ENCODE results near the gene OR2T34. TPM values are rescaled to one million over a fixed set of nuclear protein-coding genes. Genes with fewer than 3 reads are reported as not detected.

Gene OR2T34
- total and polyA plus RNA-seq, 4 donors: not detected

DNA sequence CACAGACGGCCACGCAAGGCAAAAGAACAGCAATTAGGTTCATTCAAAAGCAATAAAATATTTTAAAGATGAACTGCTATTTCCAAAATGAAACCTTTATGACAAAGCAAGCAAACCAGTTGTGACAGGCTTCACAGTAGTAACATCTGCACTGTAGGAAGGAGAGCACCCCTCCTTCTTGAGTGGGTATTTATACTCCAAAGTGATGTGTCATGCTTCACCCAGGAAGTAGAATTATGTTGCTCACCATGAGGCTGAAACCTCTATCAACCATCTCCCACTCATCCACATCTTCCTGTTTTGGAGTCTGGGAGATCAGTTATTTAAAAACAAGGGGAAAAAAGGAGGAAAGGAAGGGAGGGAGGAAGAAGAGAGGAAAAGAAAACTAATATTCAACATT lies 22.1 kb upstream of the OR2T34 start:
- H3K27me3 ChIP-seq (ENCODE audit: control insufficient read depth in 4 of 4, insufficient read depth in 4 of 4, low read length in 3 of 4): peaks cover 0 to 5% (median 0%) of the 10 kb centered on the region in 4 donors
- no peak overlapping the region for H3K9ac ChIP-seq (ENCODE audit: low read depth in 1 of 2, low read length in 2 of 2)
- DNase-seq (ENCODE audit: low spot score): no peak
- no peaks in the 10 kb centered on the region for H3K9me3 ChIP-seq (ENCODE audit: control insufficient read depth in 4 of 4, low read length in 3 of 4)
- no peaks in the 10 kb centered on the region for H3K4me1 ChIP-seq (ENCODE audit: control insufficient read depth in 4 of 4, insufficient read depth in 4 of 4, low read length in 3 of 4)
- H3K4me3 ChIP-seq (ENCODE audit: low read depth in 1 of 3, low read length in 3 of 3): no peak overlapping the region
- H3K36me3 ChIP-seq (ENCODE audit: control insufficient read depth in 4 of 4, insufficient read depth in 3 of 4, low read depth in 1 of 4, low read length in 3 of 4): no peaks in the 10 kb centered on the region
- TF ChIP-seq HNF4G (IDR thresholded peaks at IDR 0.05) (no peak), EGR1 (IDR thresholded peaks at IDR 0.05; ENCODE audit: low read depth in 2 of 2) (no peak), HNF4A (conservative IDR thresholded peaks at IDR 0.05) (no peak), RAD21 (IDR thresholded peaks at IDR 0.05) (no peak), SP1 (IDR thresholded peaks at IDR 0.05) (no peak), FOXA1 (IDR thresholded peaks at IDR 0.05) (no peak), TAF1 (conservative IDR thresholded peaks at IDR 0.05) (no peak)
- TF ChIP-seq, protein P1, sequence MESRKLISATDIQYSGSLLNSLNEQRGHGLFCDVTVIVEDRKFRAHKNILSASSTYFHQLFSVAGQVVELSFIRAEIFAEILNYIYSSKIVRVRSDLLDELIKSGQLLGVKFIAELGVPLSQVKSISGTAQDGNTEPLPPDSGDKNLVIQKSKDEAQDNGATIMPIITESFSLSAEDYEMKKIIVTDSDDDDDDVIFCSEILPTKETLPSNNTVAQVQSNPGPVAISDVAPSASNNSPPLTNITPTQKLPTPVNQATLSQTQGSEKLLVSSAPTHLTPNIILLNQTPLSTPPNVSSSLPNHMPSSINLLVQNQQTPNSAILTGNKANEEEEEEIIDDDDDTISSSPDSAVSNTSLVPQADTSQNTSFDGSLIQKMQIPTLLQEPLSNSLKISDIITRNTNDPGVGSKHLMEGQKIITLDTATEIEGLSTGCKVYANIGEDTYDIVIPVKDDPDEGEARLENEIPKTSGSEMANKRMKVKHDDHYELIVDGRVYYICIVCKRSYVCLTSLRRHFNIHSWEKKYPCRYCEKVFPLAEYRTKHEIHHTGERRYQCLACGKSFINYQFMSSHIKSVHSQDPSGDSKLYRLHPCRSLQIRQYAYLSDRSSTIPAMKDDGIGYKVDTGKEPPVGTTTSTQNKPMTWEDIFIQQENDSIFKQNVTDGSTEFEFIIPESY (IDR thresholded peaks at IDR 0.05): no peak
- TF ChIP-seq, protein P2, sequence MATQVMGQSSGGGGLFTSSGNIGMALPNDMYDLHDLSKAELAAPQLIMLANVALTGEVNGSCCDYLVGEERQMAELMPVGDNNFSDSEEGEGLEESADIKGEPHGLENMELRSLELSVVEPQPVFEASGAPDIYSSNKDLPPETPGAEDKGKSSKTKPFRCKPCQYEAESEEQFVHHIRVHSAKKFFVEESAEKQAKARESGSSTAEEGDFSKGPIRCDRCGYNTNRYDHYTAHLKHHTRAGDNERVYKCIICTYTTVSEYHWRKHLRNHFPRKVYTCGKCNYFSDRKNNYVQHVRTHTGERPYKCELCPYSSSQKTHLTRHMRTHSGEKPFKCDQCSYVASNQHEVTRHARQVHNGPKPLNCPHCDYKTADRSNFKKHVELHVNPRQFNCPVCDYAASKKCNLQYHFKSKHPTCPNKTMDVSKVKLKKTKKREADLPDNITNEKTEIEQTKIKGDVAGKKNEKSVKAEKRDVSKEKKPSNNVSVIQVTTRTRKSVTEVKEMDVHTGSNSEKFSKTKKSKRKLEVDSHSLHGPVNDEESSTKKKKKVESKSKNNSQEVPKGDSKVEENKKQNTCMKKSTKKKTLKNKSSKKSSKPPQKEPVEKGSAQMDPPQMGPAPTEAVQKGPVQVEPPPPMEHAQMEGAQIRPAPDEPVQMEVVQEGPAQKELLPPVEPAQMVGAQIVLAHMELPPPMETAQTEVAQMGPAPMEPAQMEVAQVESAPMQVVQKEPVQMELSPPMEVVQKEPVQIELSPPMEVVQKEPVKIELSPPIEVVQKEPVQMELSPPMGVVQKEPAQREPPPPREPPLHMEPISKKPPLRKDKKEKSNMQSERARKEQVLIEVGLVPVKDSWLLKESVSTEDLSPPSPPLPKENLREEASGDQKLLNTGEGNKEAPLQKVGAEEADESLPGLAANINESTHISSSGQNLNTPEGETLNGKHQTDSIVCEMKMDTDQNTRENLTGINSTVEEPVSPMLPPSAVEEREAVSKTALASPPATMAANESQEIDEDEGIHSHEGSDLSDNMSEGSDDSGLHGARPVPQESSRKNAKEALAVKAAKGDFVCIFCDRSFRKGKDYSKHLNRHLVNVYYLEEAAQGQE (IDR thresholded peaks at IDR 0.05): no peak
- TF ChIP-seq, protein P3, sequence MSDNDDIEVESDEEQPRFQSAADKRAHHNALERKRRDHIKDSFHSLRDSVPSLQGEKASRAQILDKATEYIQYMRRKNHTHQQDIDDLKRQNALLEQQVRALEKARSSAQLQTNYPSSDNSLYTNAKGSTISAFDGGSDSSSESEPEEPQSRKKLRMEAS (IDR thresholded peaks at IDR 0.05): no peak
- TF ChIP-seq, protein P4, sequence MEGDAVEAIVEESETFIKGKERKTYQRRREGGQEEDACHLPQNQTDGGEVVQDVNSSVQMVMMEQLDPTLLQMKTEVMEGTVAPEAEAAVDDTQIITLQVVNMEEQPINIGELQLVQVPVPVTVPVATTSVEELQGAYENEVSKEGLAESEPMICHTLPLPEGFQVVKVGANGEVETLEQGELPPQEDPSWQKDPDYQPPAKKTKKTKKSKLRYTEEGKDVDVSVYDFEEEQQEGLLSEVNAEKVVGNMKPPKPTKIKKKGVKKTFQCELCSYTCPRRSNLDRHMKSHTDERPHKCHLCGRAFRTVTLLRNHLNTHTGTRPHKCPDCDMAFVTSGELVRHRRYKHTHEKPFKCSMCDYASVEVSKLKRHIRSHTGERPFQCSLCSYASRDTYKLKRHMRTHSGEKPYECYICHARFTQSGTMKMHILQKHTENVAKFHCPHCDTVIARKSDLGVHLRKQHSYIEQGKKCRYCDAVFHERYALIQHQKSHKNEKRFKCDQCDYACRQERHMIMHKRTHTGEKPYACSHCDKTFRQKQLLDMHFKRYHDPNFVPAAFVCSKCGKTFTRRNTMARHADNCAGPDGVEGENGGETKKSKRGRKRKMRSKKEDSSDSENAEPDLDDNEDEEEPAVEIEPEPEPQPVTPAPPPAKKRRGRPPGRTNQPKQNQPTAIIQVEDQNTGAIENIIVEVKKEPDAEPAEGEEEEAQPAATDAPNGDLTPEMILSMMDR (IDR thresholded peaks at IDR 0.05; ENCODE audit: low read depth, low read length, missing input control): no peak
- WGBS: 64% methylated on average over 2 of the region's 2 CpGs
- H3K27ac ChIP-seq (ENCODE audit: low read depth in 1 of 2, low read length in 2 of 2): no peak overlapping the region

DNA sequence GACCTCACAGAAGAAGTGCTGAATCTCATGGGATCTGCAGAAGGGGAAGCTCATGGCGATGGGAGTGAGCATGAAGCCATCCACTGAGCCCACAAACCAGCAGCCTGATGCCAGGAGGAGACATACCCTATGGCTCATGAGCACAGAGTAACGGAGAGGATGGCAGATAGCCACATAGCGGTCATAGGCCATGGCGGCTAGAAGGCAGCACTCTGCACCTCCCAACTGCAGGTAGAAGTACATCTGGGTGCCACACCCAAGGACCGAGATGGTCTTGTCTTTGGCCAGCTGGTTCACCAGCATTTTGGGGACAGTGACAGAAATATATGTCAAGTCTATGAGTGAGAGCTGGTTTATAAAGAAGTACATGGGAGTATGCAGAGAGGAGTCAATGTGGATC lies 18.7 kb upstream of the OR2T34 start:
- Histone ChIP-seq H3K9me3 (ENCODE audit: control insufficient read depth in 4 of 4, low read length in 3 of 4) (no peaks in the 10 kb centered on the region), H3K27ac (ENCODE audit: low read depth in 1 of 2, low read length in 2 of 2) (no peak overlapping the region), H3K36me3 (ENCODE audit: control insufficient read depth in 4 of 4, insufficient read depth in 3 of 4, low read depth in 1 of 4, low read length in 3 of 4) (no peaks in the 10 kb centered on the region), H3K27me3 (ENCODE audit: control insufficient read depth in 4 of 4, insufficient read depth in 4 of 4, low read length in 3 of 4) (peaks cover 0 to 5% (median 0%) of the 10 kb centered on the region in 4 donors), H3K4me1 (ENCODE audit: control insufficient read depth in 4 of 4, insufficient read depth in 4 of 4, low read length in 3 of 4) (no peaks in the 10 kb centered on the region), H3K9ac (ENCODE audit: low read depth in 1 of 2, low read length in 2 of 2) (no peak overlapping the region), H3K4me3 (ENCODE audit: low read depth in 1 of 3, low read length in 3 of 3) (no peak overlapping the region)
- no peak for DNase-seq (ENCODE audit: low spot score)
- 74% methylated on average over 5 of the region's 5 CpGs for WGBS
- TF ChIP-seq TAF1 (conservative IDR thresholded peaks at IDR 0.05) (no peak), HNF4G (IDR thresholded peaks at IDR 0.05) (no peak), RAD21 (IDR thresholded peaks at IDR 0.05) (no peak), HNF4A (conservative IDR thresholded peaks at IDR 0.05) (no peak), YY1 (IDR thresholded peaks at IDR 0.05) (no peak), SP1 (IDR thresholded peaks at IDR 0.05) (no peak), FOXA1 (IDR thresholded peaks at IDR 0.05) (no peak), EGR1 (IDR thresholded peaks at IDR 0.05; ENCODE audit: low read depth in 2 of 2) (no peak), NR2F2 (IDR thresholded peaks at IDR 0.05) (no peak)
- TF ChIP-seq, protein P5, sequence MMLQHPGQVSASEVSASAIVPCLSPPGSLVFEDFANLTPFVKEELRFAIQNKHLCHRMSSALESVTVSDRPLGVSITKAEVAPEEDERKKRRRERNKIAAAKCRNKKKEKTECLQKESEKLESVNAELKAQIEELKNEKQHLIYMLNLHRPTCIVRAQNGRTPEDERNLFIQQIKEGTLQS (IDR thresholded peaks at IDR 0.05): no peak
- TF ChIP-seq, protein P2 (IDR thresholded peaks at IDR 0.05): no peak
- TF ChIP-seq, protein P3 (IDR thresholded peaks at IDR 0.05): no peak
- TF ChIP-seq, protein P4 (IDR thresholded peaks at IDR 0.05; ENCODE audit: low read depth, low read length, missing input control): no peak
